GM12878 (cell line): ENCODE measurements around the gene GLI2.

ENCODE experiments used
- ESRRA ChIP-seq: IDR thresholded peaks from 2 replicates; pipeline ENCODE4 v1.6.1; 2012; ENCODE audit warnings: mild to moderate bottlenecking, low read length, improper control_type of control experiment
- TF ChIP-seq, protein P1 (sequence below): IDR thresholded peaks from 2 replicates; pipeline ENCODE4 v1.6.1; 2011; ENCODE audit warnings: mild to moderate bottlenecking, low read depth, low read length, moderate library complexity; ENCODE audit not compliant: insufficient replicate concordance

DNA sequence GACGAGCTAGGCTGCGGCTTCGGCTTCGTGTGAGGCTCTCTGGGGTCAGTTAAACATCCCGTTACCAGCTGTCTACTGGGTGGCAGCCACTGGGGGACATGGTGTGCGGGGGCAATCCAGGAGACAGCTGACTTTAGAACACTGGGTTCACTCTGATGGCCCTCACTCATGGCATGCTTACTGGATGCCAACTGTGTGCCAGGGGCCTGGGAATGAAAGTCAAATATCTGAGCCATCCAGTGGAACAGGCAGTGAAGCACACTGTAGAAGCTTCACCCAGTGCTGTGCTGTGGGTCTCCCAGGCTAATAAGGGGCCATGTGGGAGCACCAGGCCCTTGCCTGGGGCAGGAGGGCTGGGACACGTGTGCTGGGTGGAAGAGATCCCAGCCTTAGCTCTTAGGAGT, 48.3 kb downstream of the GLI2 start:
- TF ChIP-seq, protein P1, sequence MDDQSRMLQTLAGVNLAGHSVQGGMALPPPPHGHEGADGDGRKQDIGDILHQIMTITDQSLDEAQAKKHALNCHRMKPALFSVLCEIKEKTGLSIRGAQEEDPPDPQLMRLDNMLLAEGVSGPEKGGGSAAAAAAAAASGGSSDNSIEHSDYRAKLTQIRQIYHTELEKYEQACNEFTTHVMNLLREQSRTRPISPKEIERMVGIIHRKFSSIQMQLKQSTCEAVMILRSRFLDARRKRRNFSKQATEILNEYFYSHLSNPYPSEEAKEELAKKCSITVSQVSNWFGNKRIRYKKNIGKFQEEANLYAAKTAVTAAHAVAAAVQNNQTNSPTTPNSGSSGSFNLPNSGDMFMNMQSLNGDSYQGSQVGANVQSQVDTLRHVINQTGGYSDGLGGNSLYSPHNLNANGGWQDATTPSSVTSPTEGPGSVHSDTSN = no peak
- TF ChIP-seq ESRRA = no peak
